H9 (cell line): ENCODE results near the gene SLC35A2. TPM values are rescaled to one million over a fixed set of nuclear protein-coding genes. Genes with fewer than 3 reads are reported as not detected.

Experiments used
- DNase-seq: peaks from one replicate; pipeline ENCODE4 v3.0.0-alpha.2; 2017
- H2AFZ ChIP-seq: one replicate; pipeline ENCODE4 v1.6.1; 2013; ENCODE audit warnings: mild to moderate bottlenecking, low read length, control low read depth, moderate library complexity
- H2AK5ac ChIP-seq: 2 replicates; pipeline ENCODE4 v1.6.1; 2013; ENCODE audit warnings: low read length, control low read depth, mixed read lengths; ENCODE audit not compliant: insufficient read length
- H2BK120ac ChIP-seq: one replicate; pipeline ENCODE4 v1.6.1; 2013; ENCODE audit warnings: low read depth, mild to moderate bottlenecking, low read length, control low read depth, inconsistent platforms; ENCODE audit not compliant: poor library complexity, severe bottlenecking
- H2BK12ac ChIP-seq: 2 replicates; pipeline ENCODE4 v1.6.1; 2013; ENCODE audit warnings: low read length, control low read depth, mixed read lengths, low read depth; ENCODE audit not compliant: insufficient read length
- H2BK15ac ChIP-seq: 2 replicates; pipeline ENCODE4 v1.6.1; 2013; ENCODE audit warnings: low read depth, low read length, control low read depth
- H2BK20ac ChIP-seq: one replicate; pipeline ENCODE4 v1.6.1; 2013; ENCODE audit warnings: low read depth, mild to moderate bottlenecking, low read length, control low read depth, inconsistent platforms; ENCODE audit not compliant: poor library complexity, severe bottlenecking
- H2BK5ac ChIP-seq: 2 replicates; pipeline ENCODE4 v1.6.1; 2013; ENCODE audit warnings: low read length, control low read depth, mixed read lengths; ENCODE audit not compliant: insufficient read length
- H3K14ac ChIP-seq: 2 replicates; pipeline ENCODE4 v1.6.1; 2013; ENCODE audit warnings: low read length, control low read depth; ENCODE audit not compliant: insufficient read depth
- H3K18ac ChIP-seq: 2 replicates; pipeline ENCODE4 v1.6.1; 2013; ENCODE audit warnings: low read depth, mild to moderate bottlenecking, mixed read lengths, low read length, control low read depth; ENCODE audit not compliant: insufficient read length
- H3K23ac ChIP-seq: 2 replicates; pipeline ENCODE4 v1.6.1; 2013; ENCODE audit warnings: low read length, control low read depth, mixed read lengths, low read depth; ENCODE audit not compliant: insufficient read length
- H3K23me2 ChIP-seq: 2 replicates; pipeline ENCODE4 v1.6.1; 2013; ENCODE audit warnings: low read depth, mild to moderate bottlenecking, mixed read lengths, low read length, control low read depth; ENCODE audit not compliant: insufficient read length, poor library complexity, severe bottlenecking
- H3K27ac ChIP-seq: 2 replicates; pipeline ENCODE4 v1.5.1; 2013; ENCODE audit warnings: low read length, control low read depth, mixed read lengths, low read depth; ENCODE audit not compliant: insufficient read length
- H3K27me3 ChIP-seq: 2 replicates; pipeline ENCODE4 v1.6.1; 2013; ENCODE audit warnings: low read length, control low read depth, inconsistent platforms; ENCODE audit not compliant: insufficient read depth
- H3K4ac ChIP-seq: 2 replicates; pipeline ENCODE4 v1.6.1; 2013; ENCODE audit warnings: low read depth, mild to moderate bottlenecking, control low read depth, inconsistent platforms, low read length, moderate library complexity
- H3K4me1 ChIP-seq: 2 replicates; pipeline ENCODE4 v1.6.1; 2013; ENCODE audit warnings: low read length, control low read depth, inconsistent platforms; ENCODE audit not compliant: insufficient read depth
- H3K4me2 ChIP-seq: 2 replicates; pipeline ENCODE4 v1.6.1; 2013; ENCODE audit warnings: low read length, control low read depth, mixed read lengths; ENCODE audit not compliant: insufficient read length, insufficient read depth
- H3K56ac ChIP-seq: 2 replicates; pipeline ENCODE4 v1.6.1; 2013; ENCODE audit warnings: low read depth, mild to moderate bottlenecking, mixed read lengths, low read length, control low read depth; ENCODE audit not compliant: insufficient read length
- H3K79me1 ChIP-seq: 2 replicates; pipeline ENCODE4 v1.6.1; 2013; ENCODE audit warnings: low read depth, mild to moderate bottlenecking, moderate library complexity, low read length, control low read depth, inconsistent platforms; ENCODE audit not compliant: insufficient read depth, poor library complexity, severe bottlenecking
- H3K79me2 ChIP-seq: 2 replicates; pipeline ENCODE4 v1.6.1; 2013; ENCODE audit warnings: low read length, control low read depth, inconsistent platforms; ENCODE audit not compliant: insufficient read depth
- H3K9ac ChIP-seq: 2 replicates; pipeline ENCODE4 v1.6.1; 2013; ENCODE audit warnings: low read length, control low read depth, mixed read lengths; ENCODE audit not compliant: insufficient read length; ENCODE audit errors: extremely low read depth
- H3K9me3 ChIP-seq: one replicate; pipeline ENCODE4 v1.6.1; 2013; ENCODE audit warnings: low read depth, low read length, inconsistent platforms; ENCODE audit not compliant: control insufficient read depth
- H3T11ph ChIP-seq: one replicate; pipeline ENCODE4 v1.6.1; 2013; ENCODE audit warnings: mild to moderate bottlenecking, low read length, control low read depth, inconsistent platforms
- H4K20me1 ChIP-seq: one replicate; pipeline ENCODE4 v1.6.1; 2013; ENCODE audit not compliant: control insufficient read depth, insufficient read length, insufficient read depth
- H4K5ac ChIP-seq: 2 replicates; pipeline ENCODE4 v1.6.1; 2013; ENCODE audit warnings: low read depth, mild to moderate bottlenecking, mixed read lengths, low read length, control low read depth; ENCODE audit not compliant: insufficient read length
- H4K8ac ChIP-seq: replicated peaks from 2 replicates; pipeline ENCODE4 v1.6.1; 2013; ENCODE audit warnings: low read length, control low read depth, mixed read lengths, low read depth; ENCODE audit not compliant: insufficient read length
- H4K91ac ChIP-seq: 2 replicates; pipeline ENCODE4 v1.6.1; 2013; ENCODE audit warnings: low read depth, mild to moderate bottlenecking, moderate library complexity, mixed read lengths, low read length, control low read depth; ENCODE audit not compliant: insufficient read length
- H3K27ac Mint-ChIP-seq, 3 experiments: 2 replicates in 2 of 3; 3 replicates in 1 of 3; pipeline ENCODE4 v1.8.0; 2020 to 2021; ENCODE audit warnings: mixed read lengths in 3 of 3, mild to moderate bottlenecking in 1 of 3, moderate library complexity in 1 of 3
- H3K27me3 Mint-ChIP-seq: 2 replicates; pipeline ENCODE4 v1.8.0; 2021; ENCODE audit warnings: low read depth, mild to moderate bottlenecking, moderate library complexity, mixed read lengths
- H3K36me3 Mint-ChIP-seq, 3 experiments: 2 replicates in 2 of 3; 3 replicates in 1 of 3; pipeline ENCODE4 v1.8.0; 2020 to 2021; ENCODE audit warnings: low read depth in 3 of 3, mixed read lengths in 3 of 3; ENCODE audit not compliant: insufficient read depth in 1 of 3
- H3K4me1 Mint-ChIP-seq, 2 experiments: 2 replicates each; pipeline ENCODE4 v1.8.0; 2020; ENCODE audit warnings: mixed read lengths in 2 of 2
- H3K4me3 Mint-ChIP-seq, 2 experiments: 2 replicates in 1 of 2; 3 replicates in 1 of 2; pipeline ENCODE4 v1.8.0; 2020 to 2021; ENCODE audit warnings: mild to moderate bottlenecking in 2 of 2, mixed read lengths in 2 of 2, moderate library complexity in 1 of 2
- H3K9me3 Mint-ChIP-seq, 2 experiments: 2 replicates in 1 of 2; 3 replicates in 1 of 2; pipeline ENCODE4 v1.8.0; 2020; ENCODE audit warnings: mild to moderate bottlenecking in 2 of 2, mixed read lengths in 2 of 2, moderate library complexity in 1 of 2
- CTCF ChIP-seq: fragments of 200-600 bp; sonication (generic); conservative IDR thresholded peaks from 3 replicates; pipeline ENCODE4 v1.8.0; 2021; ENCODE audit warnings: antibody characterized with exemption, mild to moderate bottlenecking
- WGBS: extraction: QIAGEN DNeasy Blood & Tissue Kit; methylation state at CpG from one replicate; pipeline ENCODE4 v1.1.7; 2013; ENCODE audit warnings: missing lambda C conversion rate, low lambda C conversion rate, mixed read lengths; ENCODE audit not compliant: insufficient read length; ENCODE audit errors: extremely low coverage; 5-methylcytosine and 5-hydroxymethylcytosine counted together
- total RNA-seq: library from RNA; stranded (reverse); gene quantifications from 2 replicates; pipeline ENCODE4 v1.2.1, GENCODE V29; 2021

Gene SLC35A2
- total RNA-seq, 1 experiment from 2014 or later, result 32.9 TPM

GRCh38 chrX:48910926-48911411 is 477 bp downstream of the SLC35A2 start:
- Histone ChIP-seq H4K20me1 (no peaks in the 10 kb centered on the region), H2AFZ (no peak overlapping the region), H3K9me3 (no peaks in the 10 kb centered on the region), H3K27ac (no peak overlapping the region), H3K27me3 (no peaks in the 10 kb centered on the region), H4K91ac (no peak overlapping the region), H3K4me1 (no peaks in the 10 kb centered on the region), H3K4ac (no peak overlapping the region), H3T11ph (no peak overlapping the region), H4K8ac (no peak overlapping the region), H3K14ac (no peak overlapping the region), H3K79me2 (peaks cover 7% of the 10 kb centered on the region; the same call in 1 of the 2 replicates), H3K23me2 (no peaks in the 10 kb centered on the region), H2BK12ac (no peak overlapping the region), H3K18ac (no peak overlapping the region), H4K5ac (no peak overlapping the region), H2BK20ac (no peak overlapping the region), H3K4me2 (peak overlapping the region; percentile 48), H3K23ac (no peak overlapping the region), H2BK5ac (no peak overlapping the region), H3K9ac (peak overlapping the region; percentile 50), H3K56ac (no peak overlapping the region), H2BK15ac (no peak overlapping the region), H2BK120ac (no peak overlapping the region), H2AK5ac (no peak overlapping the region), H3K79me1 (peaks cover 4% of the 10 kb centered on the region)
- Mint-ChIP-seq H3K27ac (peak overlapping the region; percentile 90 to 98 (median 95)), H3K4me3 (peak overlapping the region; percentile 87 to 94), H3K4me1 (peaks cover 16 to 41% of the 10 kb centered on the region in 2 experiments), H3K9me3 (peaks cover 71 to 75% of the 10 kb centered on the region in 2 experiments), H3K36me3 (peaks cover 29 to 48% (median 45%) of the 10 kb centered on the region in 3 experiments), H3K27me3 (peaks cover 3% of the 10 kb centered on the region)
- no peak for DNase-seq
- TF ChIP-seq CTCF, result no peak
- no CpG with 5 or more reads among the region's 12 CpGs for WGBS
